SK-N-SH (cell line): ENCODE results near the gene ZBTB6.

Source experiments
- GABPA ChIP-seq: IDR thresholded peaks from 2 replicates; pipeline ENCODE4 v1.4.0; 2012; ENCODE audit warnings: low read depth, mild to moderate bottlenecking
- RAD21 ChIP-seq: IDR thresholded peaks from 2 replicates; pipeline ENCODE4 v1.6.1; 2012; ENCODE audit warnings: mild to moderate bottlenecking, low read length
- RCOR1 ChIP-seq: fragments of 150-350 bp; IDR thresholded peaks from 2 replicates; pipeline ENCODE4 v1.6.1; 2017; ENCODE audit warnings: antibody characterized with exemption, low read length
- SMC3 ChIP-seq: IDR thresholded peaks from 2 replicates; pipeline ENCODE4 v1.6.1; 2012; ENCODE audit warnings: low read depth, low read length, improper control_type of control experiment
- YY1 ChIP-seq: IDR thresholded peaks from 2 replicates; pipeline ENCODE4 v1.4.0; 2012; ENCODE audit warnings: low read depth, mild to moderate bottlenecking
- TF ChIP-seq, protein P1 (sequence below): fragments of 200-600 bp; sonication (generic); IDR thresholded peaks from 2 replicates; pipeline ENCODE4 v1.6.1; 2017; ENCODE audit warnings: antibody characterized with exemption, mild to moderate bottlenecking, moderate library complexity

DNA sequence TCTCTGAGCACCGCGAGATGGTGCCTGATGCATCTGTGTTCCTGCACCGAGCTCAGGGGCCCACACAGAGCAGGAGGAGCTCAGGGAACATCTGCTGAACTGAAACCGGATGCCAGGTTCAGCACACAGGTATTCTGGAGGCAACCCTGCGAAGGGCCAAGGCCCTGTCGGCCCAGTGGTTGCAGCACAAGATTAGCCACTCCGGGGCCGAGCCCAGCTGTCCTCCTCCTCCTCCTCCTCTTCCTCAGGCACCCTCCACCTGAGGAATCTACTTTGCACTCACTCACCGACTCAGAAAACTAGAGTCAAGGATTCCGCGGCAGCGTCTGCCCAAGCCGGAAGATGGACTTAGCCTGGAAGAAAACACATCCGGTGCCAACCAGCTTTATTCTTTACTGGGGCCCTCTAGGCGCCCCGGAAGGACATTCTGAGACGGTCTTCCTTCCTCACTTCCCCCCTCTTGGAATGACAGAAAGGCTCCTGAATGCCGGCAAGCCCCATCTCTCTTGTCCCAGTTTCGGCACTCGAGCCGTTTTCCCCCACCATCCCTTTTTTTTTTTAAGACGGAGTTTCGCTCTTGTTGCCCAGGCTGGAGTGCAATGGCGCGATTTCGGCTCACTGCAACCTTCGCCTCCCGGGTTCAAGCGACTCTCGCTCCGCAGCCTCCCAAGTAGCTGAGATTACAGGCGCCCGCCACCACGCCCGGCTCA, at the start of gene ZBTB6:
- no peak; the same call in 1 of the 2 replicates for TF ChIP-seq RAD21
- TF ChIP-seq, protein P1, sequence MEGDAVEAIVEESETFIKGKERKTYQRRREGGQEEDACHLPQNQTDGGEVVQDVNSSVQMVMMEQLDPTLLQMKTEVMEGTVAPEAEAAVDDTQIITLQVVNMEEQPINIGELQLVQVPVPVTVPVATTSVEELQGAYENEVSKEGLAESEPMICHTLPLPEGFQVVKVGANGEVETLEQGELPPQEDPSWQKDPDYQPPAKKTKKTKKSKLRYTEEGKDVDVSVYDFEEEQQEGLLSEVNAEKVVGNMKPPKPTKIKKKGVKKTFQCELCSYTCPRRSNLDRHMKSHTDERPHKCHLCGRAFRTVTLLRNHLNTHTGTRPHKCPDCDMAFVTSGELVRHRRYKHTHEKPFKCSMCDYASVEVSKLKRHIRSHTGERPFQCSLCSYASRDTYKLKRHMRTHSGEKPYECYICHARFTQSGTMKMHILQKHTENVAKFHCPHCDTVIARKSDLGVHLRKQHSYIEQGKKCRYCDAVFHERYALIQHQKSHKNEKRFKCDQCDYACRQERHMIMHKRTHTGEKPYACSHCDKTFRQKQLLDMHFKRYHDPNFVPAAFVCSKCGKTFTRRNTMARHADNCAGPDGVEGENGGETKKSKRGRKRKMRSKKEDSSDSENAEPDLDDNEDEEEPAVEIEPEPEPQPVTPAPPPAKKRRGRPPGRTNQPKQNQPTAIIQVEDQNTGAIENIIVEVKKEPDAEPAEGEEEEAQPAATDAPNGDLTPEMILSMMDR, result no peak
- no peak for TF ChIP-seq SMC3
- no peak for TF ChIP-seq YY1
- TF ChIP-seq RCOR1, result peak; percentile 56; the same call in 1 of the 2 replicates
- peak; percentile 96 for TF ChIP-seq GABPA
